Measurements from ENCODE around the gene ROBO1. TPM values are rescaled to one million over a fixed set of nuclear protein-coding genes. Genes with fewer than 3 reads are reported as not detected.

ROBO1 gene
- total and polyA plus RNA-seq, 3 experiments from 2014 or later, result 0.54 to 0.59 (median 0.55) TPM

GRCh38 chr3:79162653-79163052, 605.1 kb downstream of the ROBO1 start:
- Histone ChIP-seq H3K4me1 (ENCODE audit: insufficient read depth, low read length) (no peaks in the 10 kb centered on the region), H3K9me3 (ENCODE audit: low read length) (no peaks in the 10 kb centered on the region), H3K27ac (ENCODE audit: low read depth, low read length) (no peak overlapping the region), H3K4me3 (ENCODE audit: low read length) (no peak overlapping the region), H3K36me3 (ENCODE audit: insufficient read depth, low read length) (no peaks in the 10 kb centered on the region), H3K27me3 (ENCODE audit: insufficient read depth, low read length, poor library complexity, severe bottlenecking) (no peaks in the 10 kb centered on the region)
- Mint-ChIP-seq H3K4me3 (no peak overlapping the region), H3K27me3 (no peaks in the 10 kb centered on the region), H3K9me3 (peaks cover 4 to 36% (median 8%) of the 10 kb centered on the region in 5 donors), H3K27ac (no peak overlapping the region), H3K4me1 (no peaks in the 10 kb centered on the region), H3K36me3 (no peaks in the 10 kb centered on the region)
- no peak for DNase-seq
- CTCF ChIA-PET, result no interaction called here
- POLR2A ChIA-PET, result no interaction called here

- Histone ChIP-seq H3K27me3 (ENCODE audit: insufficient read depth, low read length, poor library complexity, severe bottlenecking) (no peaks in the 10 kb centered on the region), H3K4me1 (ENCODE audit: insufficient read depth, low read length) (no peaks in the 10 kb centered on the region), H3K9me3 (ENCODE audit: low read length) (no peaks in the 10 kb centered on the region), H3K4me3 (ENCODE audit: low read length) (no peak overlapping the region), H3K27ac (ENCODE audit: low read depth, low read length) (no peak overlapping the region), H3K36me3 (ENCODE audit: insufficient read depth, low read length) (no peaks in the 10 kb centered on the region)
- Mint-ChIP-seq H3K9me3 (peaks cover 3 to 32% (median 8%) of the 10 kb centered on the region in 5 donors), H3K27me3 (no peaks in the 10 kb centered on the region), H3K27ac (no peak overlapping the region), H3K4me1 (no peaks in the 10 kb centered on the region), H3K36me3 (no peaks in the 10 kb centered on the region), H3K4me3 (no peak overlapping the region)
- DNase-seq, result no peak
- ChIA-PET POLR2A (no interaction called here), CTCF (no interaction called here)
These were observed 605.9 kb downstream of the ROBO1 start for GRCh38 chr3:79161941-79162340.

- no peak for DNase-seq
- H3K4me1 Mint-ChIP-seq, result no peaks in the 10 kb centered on the region
- POLR2A ChIA-PET, result no interaction called here
- H3K9me3 Mint-ChIP-seq, result peaks cover 2 to 36% (median 8%) of the 10 kb centered on the region in 5 donors
- no peaks in the 10 kb centered on the region for H3K27me3 ChIP-seq (ENCODE audit: insufficient read depth, low read length, poor library complexity, severe bottlenecking)
- no peak overlapping the region for H3K27ac Mint-ChIP-seq
- no peaks in the 10 kb centered on the region for H3K36me3 ChIP-seq (ENCODE audit: insufficient read depth, low read length)
- H3K4me3 Mint-ChIP-seq, result no peak overlapping the region
- H3K9me3 ChIP-seq (ENCODE audit: low read length), result no peaks in the 10 kb centered on the region
- no peaks in the 10 kb centered on the region for H3K4me1 ChIP-seq (ENCODE audit: insufficient read depth, low read length)
- CTCF ChIA-PET, result no interaction called here
- no peaks in the 10 kb centered on the region for H3K36me3 Mint-ChIP-seq
- no peaks in the 10 kb centered on the region for H3K27me3 Mint-ChIP-seq
- no peak overlapping the region for H3K4me3 ChIP-seq (ENCODE audit: low read length)
- no peak overlapping the region for H3K27ac ChIP-seq (ENCODE audit: low read depth, low read length)
These were observed 607.4 kb downstream of the ROBO1 start for GRCh38 chr3:79160421-79160820.

GRCh38 chr3:79159736-79160135, 608.1 kb downstream of the ROBO1 start:
- ChIA-PET POLR2A (no interaction called here), CTCF (no interaction called here)
- peaks cover 2 to 32% (median 8%) of the 10 kb centered on the region in 5 donors for H3K9me3 Mint-ChIP-seq
- Histone ChIP-seq H3K27me3 (ENCODE audit: insufficient read depth, low read length, poor library complexity, severe bottlenecking) (no peaks in the 10 kb centered on the region), H3K4me3 (ENCODE audit: low read length) (no peak overlapping the region), H3K27ac (ENCODE audit: low read depth, low read length) (no peak overlapping the region), H3K4me1 (ENCODE audit: insufficient read depth, low read length) (no peaks in the 10 kb centered on the region), H3K36me3 (ENCODE audit: insufficient read depth, low read length) (no peaks in the 10 kb centered on the region), H3K9me3 (ENCODE audit: low read length) (no peaks in the 10 kb centered on the region)
- H3K4me1 Mint-ChIP-seq, result no peaks in the 10 kb centered on the region
- H3K4me3 Mint-ChIP-seq, result no peak overlapping the region
- no peak overlapping the region for H3K27ac Mint-ChIP-seq
- no peaks in the 10 kb centered on the region for H3K36me3 Mint-ChIP-seq
- H3K27me3 Mint-ChIP-seq, result no peaks in the 10 kb centered on the region
- DNase-seq, result no peak

- CTCF ChIA-PET, result no interaction called here
- Histone ChIP-seq H3K36me3 (ENCODE audit: insufficient read depth, low read length) (no peaks in the 10 kb centered on the region), H3K9me3 (ENCODE audit: low read length) (no peaks in the 10 kb centered on the region), H3K4me3 (ENCODE audit: low read length) (no peak overlapping the region), H3K27me3 (ENCODE audit: insufficient read depth, low read length, poor library complexity, severe bottlenecking) (no peaks in the 10 kb centered on the region), H3K4me1 (ENCODE audit: insufficient read depth, low read length) (no peaks in the 10 kb centered on the region), H3K27ac (ENCODE audit: low read depth, low read length) (no peak overlapping the region)
- H3K9me3 Mint-ChIP-seq, result peaks cover 5 to 33% (median 7%) of the 10 kb centered on the region in 5 donors
- no peak for DNase-seq
- POLR2A ChIA-PET, result no interaction called here
- no peaks in the 10 kb centered on the region for H3K36me3 Mint-ChIP-seq
- no peak overlapping the region for H3K4me3 Mint-ChIP-seq
- H3K27me3 Mint-ChIP-seq, result no peaks in the 10 kb centered on the region
- H3K4me1 Mint-ChIP-seq, result no peaks in the 10 kb centered on the region
- H3K27ac Mint-ChIP-seq, result no peak overlapping the region
These were observed 610.6 kb downstream of the ROBO1 start for GRCh38 chr3:79157191-79157590.

GRCh38 chr3:79154865-79155264, 612.9 kb downstream of the ROBO1 start:
- no peaks in the 10 kb centered on the region for H3K36me3 Mint-ChIP-seq
- Histone ChIP-seq H3K27ac (ENCODE audit: low read depth, low read length) (no peak overlapping the region), H3K9me3 (ENCODE audit: low read length) (no peaks in the 10 kb centered on the region), H3K36me3 (ENCODE audit: insufficient read depth, low read length) (no peaks in the 10 kb centered on the region), H3K4me3 (ENCODE audit: low read length) (no peak overlapping the region), H3K4me1 (ENCODE audit: insufficient read depth, low read length) (no peaks in the 10 kb centered on the region), H3K27me3 (ENCODE audit: insufficient read depth, low read length, poor library complexity, severe bottlenecking) (no peaks in the 10 kb centered on the region)
- no peaks in the 10 kb centered on the region for H3K4me1 Mint-ChIP-seq
- peaks cover 7 to 33% (median 12%) of the 10 kb centered on the region in 5 donors for H3K9me3 Mint-ChIP-seq
- no peak overlapping the region for H3K4me3 Mint-ChIP-seq
- DNase-seq, result no peak
- POLR2A ChIA-PET, result no interaction called here
- CTCF ChIA-PET, result no interaction called here
- H3K27me3 Mint-ChIP-seq, result no peaks in the 10 kb centered on the region
- H3K27ac Mint-ChIP-seq, result no peak overlapping the region

- POLR2A ChIA-PET, result no interaction called here
These were observed 619.0 kb downstream of the ROBO1 start for GRCh38 chr3:79148786-79149185.

GRCh38 chr3:79146024-79146423, 621.8 kb downstream of the ROBO1 start:
- H3K9me3 Mint-ChIP-seq, result peaks cover 1 to 20% (median 4%) of the 10 kb centered on the region in 5 donors

More at GRCh38 chr3:79148786-79149185, 619.0 kb downstream of the ROBO1 start:
- Histone ChIP-seq H3K9me3 (ENCODE audit: low read length) (no peaks in the 10 kb centered on the region), H3K36me3 (ENCODE audit: insufficient read depth, low read length) (no peaks in the 10 kb centered on the region), H3K4me1 (ENCODE audit: insufficient read depth, low read length) (no peaks in the 10 kb centered on the region), H3K27me3 (ENCODE audit: insufficient read depth, low read length, poor library complexity, severe bottlenecking) (no peaks in the 10 kb centered on the region), H3K4me3 (ENCODE audit: low read length) (no peak overlapping the region), H3K27ac (ENCODE audit: low read depth, low read length) (no peak overlapping the region)
- no peak overlapping the region for H3K4me3 Mint-ChIP-seq
- DNase-seq, result no peak
- no peaks in the 10 kb centered on the region for H3K36me3 Mint-ChIP-seq
- CTCF ChIA-PET, result no interaction called here
- H3K9me3 Mint-ChIP-seq, result peaks cover 5 to 16% (median 9%) of the 10 kb centered on the region in 5 donors
- H3K27me3 Mint-ChIP-seq, result no peaks in the 10 kb centered on the region
- no peaks in the 10 kb centered on the region for H3K4me1 Mint-ChIP-seq
- H3K27ac Mint-ChIP-seq, result no peak overlapping the region

GRCh38 chr3:79140708-79141107, 627.1 kb downstream of the ROBO1 start:
- Mint-ChIP-seq H3K4me1 (no peaks in the 10 kb centered on the region), H3K9me3 (peaks cover 2 to 44% (median 8%) of the 10 kb centered on the region in 5 donors), H3K27me3 (no peaks in the 10 kb centered on the region), H3K36me3 (no peaks in the 10 kb centered on the region), H3K4me3 (no peak overlapping the region), H3K27ac (no peak overlapping the region)
- no peaks in the 10 kb centered on the region for H3K27me3 ChIP-seq (ENCODE audit: insufficient read depth, low read length, poor library complexity, severe bottlenecking)
- DNase-seq, result no peak
- H3K4me3 ChIP-seq (ENCODE audit: low read length), result no peak overlapping the region
- no peaks in the 10 kb centered on the region for H3K9me3 ChIP-seq (ENCODE audit: low read length)
- ChIA-PET CTCF (no interaction called here), POLR2A (no interaction called here)
- H3K36me3 ChIP-seq (ENCODE audit: insufficient read depth, low read length), result no peaks in the 10 kb centered on the region
- H3K27ac ChIP-seq (ENCODE audit: low read depth, low read length), result no peak overlapping the region
- H3K4me1 ChIP-seq (ENCODE audit: insufficient read depth, low read length), result no peaks in the 10 kb centered on the region

More at GRCh38 chr3:79146024-79146423, 621.8 kb downstream of the ROBO1 start:
- no peaks in the 10 kb centered on the region for H3K4me1 ChIP-seq (ENCODE audit: insufficient read depth, low read length)
- no peaks in the 10 kb centered on the region for H3K4me1 Mint-ChIP-seq
- H3K36me3 ChIP-seq (ENCODE audit: insufficient read depth, low read length), result no peaks in the 10 kb centered on the region
- no peak overlapping the region for H3K27ac ChIP-seq (ENCODE audit: low read depth, low read length)
- POLR2A ChIA-PET, result no interaction called here
- no peak for DNase-seq
- no peaks in the 10 kb centered on the region for H3K36me3 Mint-ChIP-seq
- H3K4me3 ChIP-seq (ENCODE audit: low read length), result no peak overlapping the region
- H3K27ac Mint-ChIP-seq, result no peak overlapping the region
- CTCF ChIA-PET, result no interaction called here
- no peaks in the 10 kb centered on the region for H3K9me3 ChIP-seq (ENCODE audit: low read length)
- no peaks in the 10 kb centered on the region for H3K27me3 Mint-ChIP-seq
- H3K27me3 ChIP-seq (ENCODE audit: insufficient read depth, low read length, poor library complexity, severe bottlenecking), result no peaks in the 10 kb centered on the region
- no peak overlapping the region for H3K4me3 Mint-ChIP-seq
